ENCODE results near the gene PCDHGB4. TPM values are rescaled to one million over a fixed set of nuclear protein-coding genes. Genes with fewer than 3 reads are reported as not detected.

PCDHGB4 gene
- total RNA-seq, 4 donors from 2014 or later = 1.1 to 3.3 (median 1.9) TPM

- TF ChIP-seq POLR2A (IDR thresholded peaks at IDR 0.05) (no peak), CTCF (IDR thresholded peaks at IDR 0.05) (no peak)
- H3K27me3 ChIP-seq = no peaks in the 10 kb centered on the region
- H3K4me3 ChIP-seq = no peak overlapping the region
- no peak for DNase-seq
- no peak overlapping the region for H3K27ac ChIP-seq
- H3K4me1 ChIP-seq = no peaks in the 10 kb centered on the region
- H3K9me3 ChIP-seq = peaks cover 0 to 83% (median 10%) of the 10 kb centered on the region in 4 donors
- H3K36me3 ChIP-seq = no peaks in the 10 kb centered on the region
Observed at GRCh38 chr5:141362719-141363118, 24.8 kb upstream of the PCDHGB4 start.

GRCh38 chr5:141363952-141364660 lies 23.4 kb upstream of the PCDHGB4 start, which contains the start of gene PCDHGA5:
PCDHGA5 (plus strand) TSS chr5:141364162; CDS start chr5:141364331, 169 bp downstream.
- peaks cover 0 to 80% (median 10%) of the 10 kb centered on the region in 4 donors for H3K9me3 ChIP-seq
- H3K36me3 ChIP-seq = no peaks in the 10 kb centered on the region
- no peak for DNase-seq
- H3K27me3 ChIP-seq = no peaks in the 10 kb centered on the region
- TF ChIP-seq CTCF (IDR thresholded peaks at IDR 0.05) (no peak), POLR2A (IDR thresholded peaks at IDR 0.05) (no peak)
- H3K27ac ChIP-seq = no peak within 1 kb of the TSS
- H3K4me1 ChIP-seq = no peaks in the 10 kb centered on the region
- H3K4me3 ChIP-seq = no peak within 1 kb of the TSS

- Histone ChIP-seq H3K9me3 (peaks cover 0 to 77% (median 10%) of the 10 kb centered on the region in 4 donors), H3K27ac (no peak overlapping the region), H3K4me1 (no peaks in the 10 kb centered on the region), H3K27me3 (no peaks in the 10 kb centered on the region), H3K4me3 (no peak overlapping the region), H3K36me3 (no peaks in the 10 kb centered on the region)
- TF ChIP-seq POLR2A (IDR thresholded peaks at IDR 0.05) = no peak
- TF ChIP-seq CTCF (IDR thresholded peaks at IDR 0.05) = no peak
- no peak for DNase-seq
Observed at GRCh38 chr5:141366016-141366896, 21.2 kb upstream of the PCDHGB4 start.

GRCh38 chr5:141369994-141370848 lies 17.3 kb upstream of the PCDHGB4 start, which contains the start of gene PCDHGB3:
PCDHGB3 (plus strand) TSS chr5:141370242; CDS start chr5:141370395, 153 bp downstream.
- DNase-seq = no peak
- peak in 4 of 6 experiments; percentile 14 to 25 (median 16) for TF ChIP-seq CTCF (IDR thresholded peaks at IDR 0.05)
- no peak for TF ChIP-seq POLR2A (IDR thresholded peaks at IDR 0.05)
- Histone ChIP-seq H3K27ac (no peak within 1 kb of the TSS), H3K9me3 (peaks cover 0 to 79% (median 9%) of the 10 kb centered on the region in 4 donors), H3K27me3 (no peaks in the 10 kb centered on the region), H3K4me1 (no peaks in the 10 kb centered on the region), H3K4me3 (peak within 1 kb of the TSS; percentile 0 to 24 (median 14)), H3K36me3 (no peaks in the 10 kb centered on the region)

Data from Peyer's patch (tissue), 4 donors.